DOHH2 (cell line): ENCODE data around the gene RASSF10.

Experiments used
- H3F3A ChIP-seq: fragments of 200-600 bp; sonication (generic), shearing (Covaris generic); 2 replicates; pipeline ENCODE4 v1.6.0; 2016; ENCODE audit warnings: antibody characterized with exemption, mild to moderate bottlenecking; ENCODE audit not compliant: control insufficient read depth, insufficient read depth
- H3K27ac ChIP-seq: fragments of 200-600 bp; sonication (generic); 2 replicates; pipeline ENCODE4 v1.5.1; 2014; ENCODE audit warnings: low read depth, mild to moderate bottlenecking, low read length, moderate library complexity
- H3K27me3 ChIP-seq: fragments of 200-600 bp; sonication (generic); 2 replicates; pipeline ENCODE4 v1.6.1; 2014; ENCODE audit warnings: mild to moderate bottlenecking, low read length, mixed read lengths; ENCODE audit not compliant: control insufficient read depth
- H3K36me3 ChIP-seq: fragments of 200-600 bp; sonication (generic); 2 replicates; pipeline ENCODE4 v1.6.1; 2014; ENCODE audit warnings: mild to moderate bottlenecking, low read length, moderate library complexity, mixed read lengths; ENCODE audit not compliant: control insufficient read depth
- H3K4me1 ChIP-seq: fragments of 200-600 bp; sonication (generic); 2 replicates; pipeline ENCODE4 v1.6.1; 2014; ENCODE audit warnings: mild to moderate bottlenecking, low read length, mixed read lengths; ENCODE audit not compliant: control insufficient read depth
- H3K4me2 ChIP-seq: fragments of 200-600 bp; sonication (generic); 2 replicates; pipeline ENCODE4 v1.6.0; 2014; ENCODE audit warnings: mild to moderate bottlenecking, low read length, moderate library complexity
- H3K4me3 ChIP-seq: fragments of 200-600 bp; sonication (generic); 2 replicates; pipeline ENCODE4 v1.5.1; 2014; ENCODE audit warnings: mild to moderate bottlenecking, low read length, mixed read lengths
- H3K79me2 ChIP-seq: fragments of 200-600 bp; sonication (generic); 2 replicates; pipeline ENCODE4 v1.6.1; 2014; ENCODE audit warnings: mild to moderate bottlenecking, low read length, mixed read lengths; ENCODE audit not compliant: control insufficient read depth
- H3K9me2 ChIP-seq: fragments of 200-600 bp; sonication (generic); replicated peaks from 2 replicates; pipeline ENCODE4 v1.6.1; 2014; ENCODE audit warnings: mild to moderate bottlenecking, low read length, mixed read lengths; ENCODE audit not compliant: control insufficient read depth
- H3K9me3 ChIP-seq: fragments of 200-600 bp; sonication (generic); 2 replicates; pipeline ENCODE4 v1.6.1; 2014; ENCODE audit warnings: antibody characterized with exemption, low read length, mixed read lengths; ENCODE audit not compliant: control insufficient read depth, insufficient read depth
- H4K20me1 ChIP-seq: fragments of 200-600 bp; sonication (generic); 2 replicates; pipeline ENCODE4 v1.6.0; 2014; ENCODE audit warnings: low read depth, mild to moderate bottlenecking, antibody characterized with exemption, low read length, moderate library complexity; ENCODE audit not compliant: control insufficient read depth, insufficient read depth
- EZH2phosphoT487 ChIP-seq: fragments of 200-600 bp; sonication (generic); IDR thresholded peaks from 2 replicates; pipeline ENCODE4 v1.6.1; 2017; ENCODE audit warnings: borderline replicate concordance, mild to moderate bottlenecking, antibody characterized with exemption, low read length, moderate library complexity, mixed read lengths
- TF ChIP-seq, protein P1 (sequence below): fragments of 200-600 bp; sonication (generic); IDR thresholded peaks from one replicate; pipeline ENCODE4 v1.5.1; 2014; ENCODE audit warnings: antibody characterized with exemption, mild to moderate bottlenecking, low read depth, low read length; ENCODE audit not compliant: poor library complexity, severe bottlenecking

The RASSF10 gene

DNA sequence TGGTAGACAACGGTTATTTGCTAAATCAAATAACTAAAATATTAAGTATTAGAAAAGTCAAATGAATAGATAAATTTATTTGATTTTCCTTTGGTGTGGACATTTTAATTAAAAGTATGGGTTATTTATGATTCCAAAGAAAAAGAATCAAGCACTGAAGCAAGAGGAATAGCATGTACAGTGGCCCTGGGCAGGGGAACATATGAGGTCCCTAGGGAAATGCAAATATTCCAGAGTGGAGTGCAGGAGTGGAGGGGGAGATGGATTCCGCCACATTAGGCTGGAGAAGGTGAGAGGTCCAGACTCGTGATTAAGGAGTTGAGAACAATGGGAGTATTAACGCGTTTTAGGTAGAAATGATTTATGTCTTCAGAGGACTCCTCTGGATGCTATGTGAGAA is 30.0 kb downstream of the RASSF10 start:
- H4K20me1 ChIP-seq, result no peaks in the 10 kb centered on the region
- H3K4me1 ChIP-seq, result no peaks in the 10 kb centered on the region
- no peak overlapping the region for H3K4me2 ChIP-seq
- H3K9me2 ChIP-seq, result no peaks in the 10 kb centered on the region
- no peaks in the 10 kb centered on the region for H3F3A ChIP-seq
- no peaks in the 10 kb centered on the region for H3K9me3 ChIP-seq
- H3K27ac ChIP-seq, result no peak overlapping the region
- H3K4me3 ChIP-seq, result no peak overlapping the region
- no peaks in the 10 kb centered on the region for H3K27me3 ChIP-seq
- H3K79me2 ChIP-seq, result no peaks in the 10 kb centered on the region
- no peaks in the 10 kb centered on the region for H3K36me3 ChIP-seq
- TF ChIP-seq EZH2phosphoT487, result no peak
- TF ChIP-seq, protein P1, sequence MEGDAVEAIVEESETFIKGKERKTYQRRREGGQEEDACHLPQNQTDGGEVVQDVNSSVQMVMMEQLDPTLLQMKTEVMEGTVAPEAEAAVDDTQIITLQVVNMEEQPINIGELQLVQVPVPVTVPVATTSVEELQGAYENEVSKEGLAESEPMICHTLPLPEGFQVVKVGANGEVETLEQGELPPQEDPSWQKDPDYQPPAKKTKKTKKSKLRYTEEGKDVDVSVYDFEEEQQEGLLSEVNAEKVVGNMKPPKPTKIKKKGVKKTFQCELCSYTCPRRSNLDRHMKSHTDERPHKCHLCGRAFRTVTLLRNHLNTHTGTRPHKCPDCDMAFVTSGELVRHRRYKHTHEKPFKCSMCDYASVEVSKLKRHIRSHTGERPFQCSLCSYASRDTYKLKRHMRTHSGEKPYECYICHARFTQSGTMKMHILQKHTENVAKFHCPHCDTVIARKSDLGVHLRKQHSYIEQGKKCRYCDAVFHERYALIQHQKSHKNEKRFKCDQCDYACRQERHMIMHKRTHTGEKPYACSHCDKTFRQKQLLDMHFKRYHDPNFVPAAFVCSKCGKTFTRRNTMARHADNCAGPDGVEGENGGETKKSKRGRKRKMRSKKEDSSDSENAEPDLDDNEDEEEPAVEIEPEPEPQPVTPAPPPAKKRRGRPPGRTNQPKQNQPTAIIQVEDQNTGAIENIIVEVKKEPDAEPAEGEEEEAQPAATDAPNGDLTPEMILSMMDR, result no peak

DNA sequence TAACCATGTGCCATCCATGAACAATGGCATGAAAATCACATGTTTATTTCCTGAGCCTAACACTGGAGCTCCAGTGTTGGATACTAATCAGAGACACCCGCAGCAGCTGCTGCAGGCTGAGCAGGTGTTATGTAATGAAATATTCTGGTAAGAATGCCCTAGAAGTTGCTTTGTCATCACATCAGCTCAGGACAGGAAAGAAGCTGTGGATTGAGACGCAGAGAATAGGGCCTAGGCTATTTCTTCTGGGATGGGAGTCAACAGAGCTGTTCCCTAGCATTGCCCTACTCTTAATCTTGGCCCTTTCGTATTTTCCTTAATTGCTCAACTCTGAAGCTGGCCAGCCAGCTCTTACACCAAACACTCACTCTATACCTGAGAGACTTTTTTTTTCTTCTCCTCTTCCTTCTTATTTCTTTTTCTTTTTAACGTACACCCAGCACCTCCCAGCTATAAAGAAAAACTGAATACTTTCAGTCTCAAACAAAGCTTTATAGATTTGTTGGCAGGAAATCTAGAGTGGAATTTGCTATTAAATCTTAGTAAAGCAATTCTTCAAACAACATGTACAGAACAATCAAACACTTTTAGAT is 31.9 kb downstream of the RASSF10 start:
- Histone ChIP-seq H3K27me3 (no peaks in the 10 kb centered on the region), H3K27ac (no peak overlapping the region), H3K4me1 (no peaks in the 10 kb centered on the region)

DNA sequence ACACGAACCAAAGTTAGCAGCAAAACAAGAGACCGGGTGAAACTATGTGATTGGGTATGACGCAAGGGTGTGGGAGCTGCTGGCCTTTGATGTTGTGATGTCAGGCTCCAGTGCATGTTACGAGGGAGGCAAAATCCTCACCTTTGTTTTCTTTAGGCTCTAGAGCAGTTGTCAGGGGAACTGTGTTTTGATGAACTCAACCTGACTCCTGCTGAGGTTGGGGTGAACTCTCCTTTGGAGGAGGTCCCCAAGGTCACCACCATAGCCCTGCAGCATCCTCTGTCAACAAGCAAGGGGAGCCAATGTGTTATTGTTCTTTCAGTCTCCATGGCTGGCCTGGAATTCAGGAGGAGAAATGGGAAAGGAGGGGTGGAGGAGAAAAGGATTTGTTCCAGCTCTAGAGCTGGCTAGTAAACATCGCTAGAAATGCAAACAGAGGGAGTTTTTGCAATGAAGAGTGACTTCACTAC is 33.8 kb downstream of the RASSF10 start:
- Histone ChIP-seq H3K27me3 (no peaks in the 10 kb centered on the region), H3K9me3 (no peaks in the 10 kb centered on the region), H4K20me1 (no peaks in the 10 kb centered on the region), H3K27ac (no peak overlapping the region), H3K36me3 (no peaks in the 10 kb centered on the region), H3K4me3 (no peak overlapping the region), H3F3A (no peaks in the 10 kb centered on the region), H3K79me2 (no peaks in the 10 kb centered on the region), H3K4me1 (no peaks in the 10 kb centered on the region), H3K4me2 (no peak overlapping the region), H3K9me2 (no peaks in the 10 kb centered on the region)
- TF ChIP-seq EZH2phosphoT487, result no peak
- TF ChIP-seq, protein P1, result no peak

More for the DNA sequence above, 31.9 kb downstream of the RASSF10 start:
- TF ChIP-seq EZH2phosphoT487, result no peak
- TF ChIP-seq, protein P1, result no peak
- Histone ChIP-seq H4K20me1 (no peaks in the 10 kb centered on the region), H3K9me2 (no peaks in the 10 kb centered on the region), H3K36me3 (no peaks in the 10 kb centered on the region), H3K4me3 (no peak overlapping the region), H3F3A (no peaks in the 10 kb centered on the region), H3K79me2 (no peaks in the 10 kb centered on the region), H3K9me3 (no peaks in the 10 kb centered on the region), H3K4me2 (no peak overlapping the region)
